Liver (tissue), 3 donors: ENCODE data around the gene ERP44.
"Not testable (repeated sequence)": the region's sequence is repeated elsewhere in the genome, so short reads cannot be mapped to it uniquely, and the experiment has no call there.

Source experiments
- EGR1 ChIP-seq, 2 donors: IDR thresholded peaks; 2 replicates each; pipeline ENCODE4 v1.6.1; 2016 to 2018; ENCODE audit warnings: antibody characterized with exemption in 2 of 2, low read depth in 2 of 2
- GABPA ChIP-seq, 2 donors: IDR thresholded peaks in 1 of 2; conservative IDR thresholded peaks in 1 of 2; 2 replicates each; pipeline ENCODE4 v1.6.1; 2016; ENCODE audit warnings: antibody characterized with exemption in 2 of 2, mild to moderate bottlenecking in 1 of 2, moderate library complexity in 1 of 2
- RAD21 ChIP-seq, 2 donors: IDR thresholded peaks; 2 replicates each; pipeline ENCODE4 v1.6.1; 2016; ENCODE audit warnings: antibody characterized with exemption in 2 of 2, mild to moderate bottlenecking in 2 of 2
- TAF1 ChIP-seq: conservative IDR thresholded peaks from 2 replicates; pipeline ENCODE4 v1.6.1; 2016; ENCODE audit warnings: antibody characterized with exemption, mild to moderate bottlenecking
- TF ChIP-seq, protein P1 (sequence below): fragments of 150-350 bp; IDR thresholded peaks from 2 replicates; pipeline ENCODE4 v1.5.1; 2017; ENCODE audit warnings: improper control_type of control experiment, low read depth, low read length; ENCODE audit not compliant: missing input control
- TF ChIP-seq, protein P2 (sequence below): IDR thresholded peaks from 2 replicates; pipeline ENCODE4 v1.6.1; 2016; ENCODE audit warnings: antibody characterized with exemption
- donor health status: healthy.
- donor health status: healthy.

GRCh38 chr9:100141862-100142261 is 43.1 kb upstream of the ERP44 start:
- TF ChIP-seq, protein P1, sequence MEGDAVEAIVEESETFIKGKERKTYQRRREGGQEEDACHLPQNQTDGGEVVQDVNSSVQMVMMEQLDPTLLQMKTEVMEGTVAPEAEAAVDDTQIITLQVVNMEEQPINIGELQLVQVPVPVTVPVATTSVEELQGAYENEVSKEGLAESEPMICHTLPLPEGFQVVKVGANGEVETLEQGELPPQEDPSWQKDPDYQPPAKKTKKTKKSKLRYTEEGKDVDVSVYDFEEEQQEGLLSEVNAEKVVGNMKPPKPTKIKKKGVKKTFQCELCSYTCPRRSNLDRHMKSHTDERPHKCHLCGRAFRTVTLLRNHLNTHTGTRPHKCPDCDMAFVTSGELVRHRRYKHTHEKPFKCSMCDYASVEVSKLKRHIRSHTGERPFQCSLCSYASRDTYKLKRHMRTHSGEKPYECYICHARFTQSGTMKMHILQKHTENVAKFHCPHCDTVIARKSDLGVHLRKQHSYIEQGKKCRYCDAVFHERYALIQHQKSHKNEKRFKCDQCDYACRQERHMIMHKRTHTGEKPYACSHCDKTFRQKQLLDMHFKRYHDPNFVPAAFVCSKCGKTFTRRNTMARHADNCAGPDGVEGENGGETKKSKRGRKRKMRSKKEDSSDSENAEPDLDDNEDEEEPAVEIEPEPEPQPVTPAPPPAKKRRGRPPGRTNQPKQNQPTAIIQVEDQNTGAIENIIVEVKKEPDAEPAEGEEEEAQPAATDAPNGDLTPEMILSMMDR, result not testable (repeated sequence)
- TF ChIP-seq, protein P2, sequence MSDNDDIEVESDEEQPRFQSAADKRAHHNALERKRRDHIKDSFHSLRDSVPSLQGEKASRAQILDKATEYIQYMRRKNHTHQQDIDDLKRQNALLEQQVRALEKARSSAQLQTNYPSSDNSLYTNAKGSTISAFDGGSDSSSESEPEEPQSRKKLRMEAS, result not testable (repeated sequence)
- not testable (repeated sequence) for TF ChIP-seq GABPA (IDR thresholded peaks at IDR 0.05 in 1 of 2, conservative IDR thresholded peaks at IDR 0.05 in 1 of 2); RAD21 (IDR thresholded peaks at IDR 0.05); EGR1 (IDR thresholded peaks at IDR 0.05; ENCODE audit: low read depth in 2 of 2); TAF1
